Stimulated activated CD8-positive, alpha-beta memory T cell treated with anti-CD3 and anti-CD28 coated beads, Interleukin-7, amount 100 ng/mL, for 4 hours (primary cell): ENCODE data around the gene SPSB3.
A peak's percentile ranks its signal among the peaks of the same experiment; 100 is the strongest.

Experiments used
- DNase-seq, 2 donors: peaks; one replicate each; pipeline ENCODE4 v3.0.0-alpha.2; 2020; ENCODE audit warnings: low read depth in 2 of 2

SPSB3 gene

DNA sequence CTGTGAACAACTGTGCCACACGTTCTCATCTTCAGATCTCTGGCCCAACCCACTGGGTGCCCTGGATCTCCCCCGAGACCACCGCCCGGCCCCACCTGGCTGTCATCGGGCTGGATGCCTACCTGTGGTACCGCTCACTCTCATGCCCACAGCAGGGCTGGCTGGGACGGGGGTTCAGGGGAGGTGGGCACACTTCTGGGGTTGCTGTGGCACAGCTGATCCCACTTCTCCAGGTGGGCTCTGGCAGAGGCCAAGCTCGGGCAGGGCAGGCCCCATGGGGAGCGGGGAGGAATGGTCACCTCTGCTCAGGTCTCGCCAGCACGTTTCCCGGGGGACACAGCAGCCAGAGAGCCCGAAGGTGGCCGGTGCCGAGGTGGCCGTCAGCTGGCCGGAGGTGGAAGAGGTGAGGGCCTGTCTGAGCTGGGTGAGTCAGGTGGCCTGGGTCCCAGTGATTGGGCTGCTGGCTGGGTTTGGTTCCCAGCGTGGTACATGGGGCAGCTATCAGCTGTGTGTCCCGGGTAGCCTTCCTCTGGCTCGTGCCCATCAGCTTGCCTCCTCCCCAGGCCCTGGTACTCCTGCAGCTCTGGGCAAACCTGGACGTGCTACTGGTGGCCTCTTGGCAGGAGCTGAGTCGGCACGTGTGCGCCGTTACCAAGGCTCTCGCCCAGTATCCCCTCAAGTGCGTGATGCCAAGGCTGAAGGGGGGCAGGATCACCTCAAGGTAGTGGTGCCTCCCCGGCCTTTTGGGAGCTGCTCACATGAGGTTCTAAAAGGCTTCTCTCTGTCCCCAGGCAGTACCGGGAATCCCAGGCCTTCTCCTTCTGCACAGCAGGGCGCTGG, 7.1 kb downstream of the SPSB3 start:
- no peak for DNase-seq

DNA sequence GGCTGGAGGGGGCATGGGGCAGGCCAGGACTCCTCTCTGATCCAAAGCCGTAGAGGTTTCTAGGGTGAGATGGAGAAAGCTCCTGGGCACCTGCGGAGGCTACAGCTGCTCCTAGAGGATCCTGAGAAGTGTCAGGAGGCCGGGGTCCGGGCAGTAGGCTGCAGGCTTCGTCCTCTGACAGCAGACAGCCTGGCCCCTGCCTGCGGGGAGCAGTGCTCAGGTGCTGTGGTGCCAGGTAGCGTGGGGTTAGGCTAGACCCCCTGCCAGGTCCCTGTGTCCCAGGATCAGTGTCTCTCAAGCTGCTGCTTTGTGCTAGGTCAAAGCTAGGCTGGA, 8.0 kb downstream of the SPSB3 start:
- DNase-seq, result no peak

DNA sequence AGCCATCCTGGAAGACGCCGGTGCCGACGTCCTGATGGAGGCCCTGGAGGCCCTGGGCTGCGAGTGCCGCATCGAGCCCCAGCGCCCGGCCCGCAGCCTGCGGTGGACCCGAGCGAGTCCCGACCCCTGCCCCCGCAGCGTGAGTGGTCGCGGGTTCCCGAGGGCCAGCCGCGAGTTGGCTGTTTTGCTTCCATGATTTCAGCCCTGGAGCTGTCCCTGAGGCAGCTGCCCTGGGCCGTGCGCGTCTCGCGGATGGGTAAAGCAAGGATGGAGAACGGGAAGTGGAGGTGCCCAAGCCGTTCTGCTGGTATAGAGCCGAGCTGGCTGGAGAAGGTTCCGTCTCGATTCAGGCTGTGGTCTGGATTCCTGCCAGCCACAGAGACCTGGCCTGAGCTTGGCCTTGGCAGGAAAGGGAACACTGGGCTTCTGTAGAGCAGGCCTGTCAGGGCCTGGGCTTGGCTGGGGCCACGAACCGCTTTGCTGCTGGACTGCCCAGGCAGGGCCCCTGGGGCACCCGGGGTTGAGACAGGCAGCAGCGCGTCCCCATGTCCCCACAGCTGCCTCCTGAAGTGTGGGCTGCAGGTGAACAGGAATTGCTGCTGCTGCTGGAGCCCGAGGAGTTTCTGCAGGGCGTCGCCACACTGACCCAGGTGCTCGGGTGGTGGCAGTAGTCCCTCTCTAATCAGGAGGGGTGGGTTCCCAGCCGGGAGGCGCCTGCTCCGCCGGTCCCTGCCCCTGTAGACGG, 8.5 kb downstream of the SPSB3 start:
- no peak for DNase-seq

DNA sequence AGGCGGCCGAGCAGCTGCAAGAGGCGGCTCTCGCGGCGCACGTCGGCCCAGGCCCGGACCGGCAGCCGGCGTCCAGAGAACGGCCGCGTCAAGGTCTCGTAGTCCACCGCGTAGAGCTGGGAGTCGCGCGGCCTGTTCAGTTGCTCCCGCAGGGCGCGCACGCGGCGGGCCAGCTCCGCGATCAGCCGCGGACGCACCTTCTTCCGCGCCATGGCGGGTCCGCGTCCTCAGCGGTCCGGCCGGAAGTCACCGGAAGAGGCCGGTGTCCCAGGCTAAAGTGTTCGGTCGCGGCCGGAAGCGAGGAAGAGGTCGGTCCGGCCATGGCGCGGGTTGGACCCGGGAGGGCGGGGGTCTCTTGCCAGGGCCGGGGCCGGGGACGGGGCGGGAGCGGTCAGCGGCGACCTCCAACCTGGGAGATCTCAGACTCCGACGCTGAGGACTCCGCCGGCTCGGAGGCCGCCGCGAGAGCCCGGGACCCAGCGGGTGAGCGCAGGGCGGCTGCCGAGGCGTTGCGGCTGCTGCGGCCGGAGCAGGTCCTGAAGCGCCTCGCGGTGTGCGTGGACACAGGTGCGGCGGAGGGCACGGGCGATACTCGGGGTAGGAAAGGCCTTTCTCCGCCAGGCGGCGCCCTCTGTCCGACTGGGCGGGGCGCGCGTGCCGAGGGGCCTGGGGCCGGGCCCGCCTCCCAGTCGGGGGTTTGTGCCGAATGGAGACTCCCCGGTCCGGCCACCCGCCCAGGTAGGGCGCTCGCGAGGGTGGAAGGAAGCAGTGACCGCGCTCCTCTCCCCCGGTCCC, 9.3 kb downstream of the SPSB3 start, which contains the start of gene MRPS34:
MRPS34 (minus strand) TSS at position 227 of the 795 bp plus-strand sequence; CDS start at position 212, 15 bp downstream.
- DNase-seq, result peak; percentile 56 to 72

DNA sequence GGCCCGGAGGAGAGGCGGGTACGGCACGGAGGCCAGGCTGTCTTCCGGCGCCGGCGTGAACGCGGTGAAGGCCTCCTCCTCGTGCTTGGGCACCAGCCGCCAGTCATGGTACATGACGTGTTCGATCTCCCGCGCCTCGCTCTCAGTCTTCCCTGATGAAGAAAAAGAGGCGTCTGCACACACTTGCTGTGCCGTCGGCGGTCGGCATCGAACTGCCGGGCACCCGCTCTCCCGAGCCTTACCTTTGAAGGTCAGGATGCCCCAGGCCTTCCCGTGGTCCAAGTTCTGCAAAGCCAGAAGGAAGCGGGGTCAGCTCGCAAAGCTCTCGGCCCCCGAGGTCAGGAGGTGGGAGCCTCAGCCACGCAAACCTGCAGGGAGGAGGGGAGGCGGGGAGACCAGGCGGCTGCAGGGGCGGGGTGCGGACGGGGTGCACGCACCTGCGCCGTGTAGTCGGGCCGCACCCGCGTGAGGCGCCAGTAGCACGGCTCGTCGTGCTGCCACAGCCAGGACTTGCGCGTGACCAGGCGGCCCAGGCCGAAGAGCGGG, 9.9 kb downstream of the SPSB3 start, which contains the start of gene EME2:
EME2 (plus strand) TSS at position 449 of the 546 bp plus-strand sequence. CDS start 418 bp downstream, outside the sequence.
- DNase-seq, result peak in 1 of 2 donors; percentile 37

DNA sequence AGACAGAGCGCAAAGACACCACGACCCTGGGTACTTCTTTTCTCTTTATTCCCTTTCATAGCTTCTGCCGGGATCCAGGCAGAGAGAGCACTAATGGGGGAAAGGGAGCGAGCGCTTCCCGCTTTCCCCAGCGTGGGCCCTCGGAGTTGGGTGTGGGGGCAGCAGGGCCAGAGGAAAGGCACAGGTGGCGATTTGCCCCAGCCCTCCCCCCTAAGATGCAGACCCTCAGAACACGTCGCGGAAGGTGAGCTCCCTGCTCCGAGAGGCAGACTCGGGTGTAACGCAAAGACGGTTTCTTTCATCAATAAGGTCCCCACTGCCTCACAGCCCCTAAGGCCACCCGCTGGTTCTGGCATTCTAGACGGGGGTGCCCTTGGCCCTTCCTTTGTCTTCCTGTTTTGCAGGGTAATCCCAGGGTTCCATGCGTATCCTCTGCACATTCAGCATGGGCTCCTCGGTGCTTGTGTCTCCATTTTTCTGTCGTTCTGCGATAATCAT, 10.5 kb downstream of the SPSB3 start:
- DNase-seq, result no peak

DNA sequence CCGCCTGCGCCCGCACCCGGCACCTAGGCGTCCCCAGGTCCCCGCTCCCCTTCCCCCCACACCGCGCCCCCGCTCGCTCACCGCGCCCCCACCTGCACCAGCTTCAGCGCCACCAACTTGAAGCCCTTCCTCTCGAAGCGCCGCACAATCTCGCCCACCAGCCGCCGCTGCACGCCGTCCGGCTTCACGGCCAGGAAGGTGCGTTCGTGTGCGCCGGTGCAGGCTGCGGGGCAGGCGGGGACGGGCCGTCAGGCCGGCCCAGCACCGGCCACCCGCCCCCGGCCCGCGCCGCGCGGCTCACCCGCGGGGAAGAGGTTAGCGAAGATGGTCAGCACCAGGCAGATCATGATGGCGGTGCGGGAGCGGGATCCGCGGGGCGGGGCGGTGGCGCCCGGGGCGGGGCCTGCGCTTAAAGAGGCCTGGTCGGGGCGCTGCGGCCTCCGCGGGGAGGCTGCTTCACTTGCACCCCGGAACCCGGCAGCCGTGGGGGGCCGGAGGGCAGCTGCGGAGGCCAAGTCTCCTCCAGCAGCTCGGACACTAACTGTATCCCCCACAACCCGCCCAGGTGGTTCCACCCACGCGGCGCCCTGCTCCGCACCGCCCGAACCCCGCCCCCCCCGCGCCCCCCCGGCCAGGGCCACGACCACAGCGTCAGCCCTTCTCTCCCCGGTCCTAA, 11.0 kb downstream of the SPSB3 start, which contains the start of gene NME3:
NME3 (minus strand) TSS at position 356 of the 676 bp plus-strand sequence; CDS start at position 347, 9 bp downstream.
- DNase-seq, result peak; percentile 41 to 67

DNA sequence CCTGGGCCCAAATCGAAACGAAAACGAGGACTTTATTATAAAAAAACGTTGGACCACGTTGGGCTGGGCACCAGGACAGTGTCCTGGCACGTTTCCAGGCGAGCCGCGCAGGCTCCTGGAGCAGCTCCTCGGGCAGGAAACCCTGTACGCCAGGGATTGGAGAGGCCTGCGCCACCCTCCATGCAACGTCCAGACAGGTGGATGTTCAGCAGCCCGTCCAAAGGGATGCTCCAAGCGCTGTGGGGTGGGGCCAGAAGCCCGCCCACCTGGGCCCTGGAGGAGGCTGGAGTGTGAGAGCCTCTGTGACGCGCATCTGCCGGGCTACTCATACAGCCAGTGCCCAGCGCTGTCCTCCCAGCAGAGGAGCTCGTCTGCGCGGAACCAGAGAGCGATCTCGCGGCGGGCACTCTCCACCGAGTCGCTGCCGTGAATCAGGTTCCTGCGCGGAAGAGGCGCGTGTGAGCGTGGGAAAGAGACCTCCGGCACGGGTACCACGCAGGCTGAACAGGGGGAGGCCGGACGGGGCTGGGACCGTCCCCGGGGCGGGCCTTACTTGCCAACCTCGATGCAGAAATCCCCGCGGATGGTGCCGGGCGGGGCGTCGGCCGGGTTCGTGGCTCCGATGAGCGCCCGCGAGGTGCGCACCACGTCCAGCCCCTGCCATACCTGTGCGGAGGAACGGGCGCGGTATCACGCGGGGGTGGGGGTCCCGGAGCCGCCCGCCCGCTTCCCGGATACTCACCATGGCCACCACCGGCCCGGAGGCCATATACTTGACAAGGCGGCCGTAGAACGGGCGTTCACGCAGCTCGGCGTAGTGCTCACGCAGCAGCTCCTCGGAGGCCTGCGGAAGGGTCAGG, 11.8 kb downstream of the SPSB3 start:
- peak in 1 of 2 donors; percentile 52 for DNase-seq

DNA sequence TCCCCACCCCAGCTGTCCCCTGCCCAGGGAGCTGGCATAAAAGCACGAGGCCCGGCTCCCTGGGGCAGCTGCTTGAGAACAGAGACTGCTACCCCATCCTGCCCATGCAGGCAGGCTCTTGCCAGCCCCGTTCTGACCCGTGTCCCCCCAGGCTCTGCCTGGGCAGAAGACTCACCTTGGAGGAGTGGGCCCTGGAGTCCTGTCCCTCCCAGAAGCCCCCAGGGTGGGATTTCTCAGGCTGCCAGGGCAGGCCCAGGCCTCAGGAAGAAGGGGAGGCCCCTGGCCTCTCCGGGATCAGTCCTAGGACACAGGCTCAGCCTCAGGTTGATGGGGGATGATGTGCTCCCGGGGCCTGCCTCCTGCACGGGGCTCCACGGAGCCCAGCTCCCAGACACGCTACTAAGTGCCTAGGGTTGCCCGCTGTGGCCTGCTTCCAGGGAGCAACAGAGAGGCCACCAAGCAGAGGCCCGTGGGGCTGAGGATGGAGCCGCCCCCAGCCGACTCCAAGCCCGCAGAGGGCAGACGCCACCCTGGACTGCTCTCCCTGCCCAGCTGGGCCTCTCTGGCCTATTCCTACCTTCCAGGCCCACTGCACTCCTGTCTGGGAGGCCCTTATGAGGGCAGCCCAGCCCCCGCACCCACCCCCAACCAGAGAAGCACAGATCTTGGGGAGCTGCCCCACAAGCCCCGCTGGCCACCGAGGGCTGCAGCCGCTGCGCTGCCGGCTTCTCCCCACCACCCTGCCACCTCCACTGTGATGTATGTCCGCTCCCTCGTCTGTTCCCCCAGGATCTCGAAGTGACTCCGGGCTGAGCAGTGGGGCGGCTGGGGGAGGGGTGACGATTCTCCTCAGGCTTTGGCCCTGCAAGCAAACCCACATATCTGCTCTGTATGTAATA, 12.7 kb downstream of the SPSB3 start:
- DNase-seq, result no peak

DNA sequence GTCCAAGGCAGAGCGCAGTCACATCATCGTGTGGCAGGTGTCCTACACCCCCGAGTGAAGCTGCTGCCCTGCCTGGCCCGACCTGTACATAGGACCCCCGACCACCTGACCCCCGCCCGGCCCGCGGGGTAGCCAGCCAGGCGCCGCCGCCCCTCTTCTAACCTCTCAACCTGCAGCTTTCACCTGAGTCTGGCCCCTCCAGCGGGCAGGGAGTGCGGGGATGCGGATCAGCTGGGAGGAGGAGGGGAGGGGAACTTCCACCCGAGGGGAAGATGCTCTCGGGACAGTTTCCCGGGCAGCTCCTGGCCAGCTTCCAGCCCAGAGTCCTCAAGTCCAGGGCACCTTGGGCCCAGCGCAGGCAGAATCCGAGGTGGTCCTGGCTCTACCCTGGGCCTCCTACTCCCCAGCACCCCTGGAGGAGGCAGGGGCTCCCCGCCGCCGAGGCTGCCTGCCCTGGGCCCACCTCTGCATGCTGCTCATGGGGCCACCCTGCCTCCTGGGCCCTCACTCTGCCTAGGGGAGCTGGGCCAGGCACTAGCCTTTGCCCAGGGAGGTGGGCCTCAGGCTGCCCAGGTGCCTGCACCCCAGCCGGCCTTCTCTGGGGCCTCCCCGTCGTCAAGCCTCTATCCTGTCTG, 13.5 kb downstream of the SPSB3 start:
- DNase-seq, result no peak

DNA sequence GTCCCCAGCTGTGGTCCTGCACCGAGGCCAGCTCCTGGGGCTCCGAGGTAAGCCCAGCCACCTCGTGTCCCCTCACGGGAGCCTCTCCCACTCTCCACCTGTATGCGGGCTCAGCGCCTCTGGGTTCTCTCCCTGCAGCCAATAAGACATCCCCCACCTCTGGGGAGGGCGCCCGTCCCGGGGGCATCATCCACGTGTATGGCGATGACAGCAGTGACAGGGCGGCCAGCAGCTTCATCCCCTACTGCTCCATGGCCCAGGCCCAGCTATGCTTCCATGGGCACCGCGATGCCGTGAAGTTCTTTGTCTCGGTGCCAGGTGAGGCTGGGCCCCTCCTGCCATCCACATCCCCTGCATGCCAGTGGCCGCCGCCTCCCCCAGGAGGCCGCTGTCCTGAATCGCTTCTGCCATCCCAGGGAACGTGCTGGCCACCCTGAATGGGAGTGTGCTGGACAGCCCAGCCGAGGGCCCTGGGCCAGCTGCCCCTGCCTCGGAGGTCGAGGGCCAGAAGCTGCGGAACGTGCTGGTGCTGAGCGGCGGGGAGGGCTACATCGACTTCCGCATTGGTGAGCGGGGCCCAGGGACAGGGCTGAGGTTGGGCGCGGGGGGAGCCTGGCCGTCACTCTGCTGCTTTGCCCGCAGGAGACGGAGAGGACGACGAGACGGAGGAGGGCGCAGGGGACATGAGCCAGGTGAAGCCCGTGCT, 14.2 kb downstream of the SPSB3 start:
- DNase-seq, result no peak

DNA sequence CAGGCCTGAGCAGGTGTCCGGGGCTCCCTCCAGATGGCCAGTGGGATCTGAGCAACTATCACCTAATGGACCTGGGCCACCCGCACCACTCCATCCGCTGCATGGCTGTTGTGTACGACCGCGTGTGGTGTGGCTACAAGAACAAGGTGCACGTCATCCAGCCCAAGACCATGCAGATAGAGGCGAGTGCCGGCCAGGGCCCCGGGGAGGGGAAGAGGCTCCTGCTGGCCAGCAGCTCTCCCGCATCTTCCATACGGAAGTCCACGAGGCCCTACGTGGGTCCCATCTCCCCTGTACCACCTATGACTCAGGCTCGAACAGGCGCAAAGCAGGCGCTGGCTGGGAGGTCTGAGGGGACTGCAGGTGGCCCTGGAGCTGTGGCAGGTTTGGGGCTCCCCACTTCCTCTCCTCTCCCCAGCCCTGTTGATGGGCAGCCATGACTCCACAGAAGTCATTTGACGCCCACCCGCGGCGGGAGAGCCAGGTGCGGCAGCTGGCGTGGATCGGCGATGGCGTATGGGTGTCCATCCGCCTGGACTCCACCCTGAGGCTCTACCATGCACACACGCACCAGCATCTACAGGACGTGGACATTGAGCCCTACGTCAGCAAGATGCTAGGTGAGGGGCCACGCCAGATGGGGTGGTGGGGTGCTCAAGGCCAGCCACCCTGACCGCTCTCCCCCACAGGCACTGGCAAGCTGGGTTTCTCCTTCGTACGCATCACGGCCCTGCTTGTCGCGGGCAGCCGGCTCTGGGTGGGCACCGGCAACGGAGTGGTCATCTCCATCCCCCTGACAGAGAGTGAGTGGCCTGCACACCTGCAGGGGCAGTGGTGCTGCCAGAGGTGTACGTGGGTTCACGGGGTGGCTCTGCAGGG, 15.0 kb downstream of the SPSB3 start:
- no peak for DNase-seq

DNA sequence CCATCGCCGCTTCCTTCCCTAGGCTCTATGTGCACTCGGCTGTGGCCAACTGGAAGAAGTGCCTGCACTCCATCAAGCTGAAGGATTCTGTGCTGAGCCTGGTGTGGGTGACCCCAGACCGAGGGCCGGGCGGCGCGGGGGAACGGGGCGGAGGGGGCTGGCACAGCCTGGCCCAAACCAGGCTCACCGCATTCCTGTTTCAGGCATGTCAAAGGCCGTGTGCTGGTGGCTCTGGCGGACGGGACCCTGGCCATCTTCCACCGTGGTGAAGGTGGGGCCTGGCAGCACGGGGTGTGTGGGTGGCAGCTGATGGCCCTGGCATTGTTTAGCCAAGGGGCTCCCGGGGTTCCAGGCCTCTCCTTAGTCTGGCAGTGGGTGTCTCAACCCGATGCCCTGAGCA, 15.7 kb downstream of the SPSB3 start:
- no peak for DNase-seq

DNA sequence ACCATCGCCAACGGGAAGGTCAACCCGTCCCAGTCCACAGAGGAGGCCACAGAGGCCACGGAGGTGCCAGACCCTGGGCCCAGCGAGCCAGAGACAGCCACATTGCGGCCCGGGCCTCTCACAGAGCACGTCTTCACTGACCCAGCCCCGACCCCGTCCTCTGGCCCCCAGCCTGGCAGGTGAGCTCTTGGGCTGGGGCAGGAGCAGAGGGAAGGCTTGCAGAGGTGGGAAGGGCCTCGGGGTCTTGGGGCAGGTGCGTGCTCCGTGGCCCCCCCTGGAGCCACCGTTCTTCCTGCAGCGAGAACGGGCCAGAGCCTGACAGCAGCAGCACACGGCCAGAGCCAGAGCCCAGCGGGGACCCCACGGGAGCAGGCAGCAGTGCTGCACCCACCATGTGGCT, 16.1 kb downstream of the SPSB3 start:
- no peak for DNase-seq

DNA sequence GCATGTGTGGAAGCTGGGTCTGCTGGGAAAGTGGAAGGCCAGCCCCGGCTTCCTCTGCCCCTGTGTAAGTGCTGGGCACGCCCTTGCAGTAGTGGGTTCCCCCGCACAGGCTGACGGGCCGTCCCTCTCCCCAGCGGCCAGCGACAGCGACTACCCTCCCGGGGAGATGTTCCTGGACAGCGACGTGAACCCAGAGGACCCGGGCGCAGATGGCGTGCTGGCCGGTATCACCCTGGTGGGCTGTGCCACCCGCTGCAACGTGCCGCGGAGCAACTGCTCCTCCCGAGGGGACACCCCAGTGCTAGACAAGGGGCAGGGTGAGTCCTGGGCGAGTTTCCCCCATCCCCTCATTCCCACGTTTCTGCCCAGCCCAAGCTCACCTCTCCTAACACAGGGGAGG, 16.5 kb downstream of the SPSB3 start:
- no peak for DNase-seq

DNA sequence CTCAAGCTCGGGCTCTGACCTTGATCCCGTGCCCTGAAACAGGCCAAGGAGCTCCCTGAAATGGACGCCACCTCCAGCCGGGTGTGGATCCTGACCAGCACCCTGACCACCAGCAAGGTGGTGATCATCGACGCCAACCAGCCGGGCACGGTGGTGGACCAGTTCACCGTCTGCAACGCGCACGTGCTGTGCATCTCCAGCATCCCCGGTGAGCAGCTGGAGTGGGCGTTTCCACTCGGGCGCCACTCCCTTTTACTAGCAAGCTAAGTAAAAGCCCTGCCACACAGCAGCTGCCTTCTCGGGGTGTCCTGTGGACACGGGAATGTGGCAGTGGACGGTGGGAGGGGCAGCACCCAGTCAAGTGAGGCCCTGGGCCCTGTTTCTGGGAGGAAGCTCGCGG, 17.4 kb downstream of the SPSB3 start:
- no peak for DNase-seq
